ENCODE results near the gene GAK.

Gene GAK

GRCh38 chr4:964346-965025 lies 32.4 kb upstream of the GAK start:
- no peak for DNase-seq (ENCODE audit: low read depth in 2 of 2)

DNA sequence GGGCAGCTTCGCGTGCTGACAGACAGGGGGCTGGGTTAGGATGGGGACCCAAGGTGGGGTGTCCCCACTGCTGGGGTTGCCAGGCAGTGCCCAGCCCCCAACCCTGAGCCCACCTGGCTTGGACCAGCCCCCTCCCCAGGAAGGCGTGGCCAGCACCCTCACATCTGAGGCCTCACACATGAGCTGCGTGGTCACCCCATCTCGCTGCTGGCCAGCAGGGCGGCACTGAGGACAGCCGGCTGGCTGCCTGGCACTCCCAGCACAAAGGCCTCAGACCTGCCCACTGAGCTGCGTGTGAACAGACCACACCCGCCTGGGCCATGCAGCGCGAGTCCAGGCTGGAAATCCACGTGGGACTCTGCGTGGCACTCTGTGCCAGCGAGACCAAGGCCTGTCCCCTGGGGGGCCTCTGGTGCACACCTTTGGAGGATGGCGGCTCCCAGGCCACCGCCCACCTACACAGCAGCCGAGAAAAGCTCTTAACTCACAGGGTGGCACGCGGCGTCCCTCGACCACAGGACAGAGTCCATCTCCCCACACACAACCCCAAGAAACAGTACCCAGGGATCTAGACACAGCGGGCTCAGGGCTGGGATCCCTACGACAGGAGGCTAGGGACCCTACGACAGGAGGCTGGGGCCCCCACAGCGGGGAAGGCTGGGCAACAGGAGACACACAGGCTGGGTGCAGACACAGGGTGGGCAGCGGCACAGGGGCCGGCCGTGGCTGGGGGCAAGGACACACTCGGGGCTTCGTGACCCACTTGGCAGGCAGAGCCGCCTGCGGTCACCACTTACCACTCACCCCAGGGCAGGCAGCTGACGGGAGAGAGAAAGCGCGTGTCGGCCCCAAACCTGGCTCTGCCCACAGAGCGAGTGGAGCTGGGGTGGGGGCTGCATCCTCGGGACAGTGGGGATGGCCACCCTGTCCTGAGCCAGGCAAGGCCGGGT lies 31.4 kb upstream of the GAK start:
- DNase-seq (ENCODE audit: low read depth in 2 of 2), result no peak

- no peak for DNase-seq (ENCODE audit: low read depth in 2 of 2)
These were observed 30.4 kb upstream of the GAK start for GRCh38 chr4:962231-963208.

GRCh38 chr4:961351-962230 lies 29.5 kb upstream of the GAK start:
- no peak for DNase-seq (ENCODE audit: low read depth in 2 of 2)

DNA sequence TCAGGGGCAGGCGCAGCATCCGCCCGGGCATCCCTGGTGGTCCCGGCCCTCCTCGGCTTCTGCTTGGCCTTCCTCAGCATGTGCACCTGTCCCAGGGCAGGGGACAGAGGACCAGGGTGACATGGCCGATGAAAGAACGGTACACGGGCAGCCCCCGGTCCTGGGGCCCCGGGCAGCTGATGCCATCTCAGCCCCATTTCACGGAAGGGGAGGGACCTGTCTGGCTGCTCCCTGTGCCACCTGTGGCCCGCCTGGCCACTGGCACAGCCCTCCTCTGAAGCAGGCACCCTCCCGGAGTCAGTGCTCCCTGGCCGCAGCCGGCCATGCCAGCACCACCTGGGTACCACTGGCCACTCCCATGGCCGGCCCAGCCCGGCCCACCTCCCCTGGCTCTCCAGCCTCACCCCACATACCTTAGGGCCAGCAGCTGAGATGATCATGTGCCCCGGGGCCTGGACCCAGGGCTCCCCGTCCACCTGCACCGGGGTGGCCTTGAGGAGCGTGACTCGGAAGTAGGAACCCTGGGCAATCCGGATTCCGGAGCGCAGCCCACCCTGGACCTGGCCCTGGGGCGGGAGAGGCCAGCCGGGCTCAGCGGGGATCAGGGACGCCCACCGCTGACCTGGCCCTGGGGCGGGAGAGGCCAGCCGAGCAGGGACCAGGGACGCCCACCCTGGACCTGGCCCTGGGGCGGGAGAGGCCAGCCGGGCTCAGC lies 28.7 kb upstream of the GAK start:
- DNase-seq (ENCODE audit: low read depth in 2 of 2), result no peak

DNA sequence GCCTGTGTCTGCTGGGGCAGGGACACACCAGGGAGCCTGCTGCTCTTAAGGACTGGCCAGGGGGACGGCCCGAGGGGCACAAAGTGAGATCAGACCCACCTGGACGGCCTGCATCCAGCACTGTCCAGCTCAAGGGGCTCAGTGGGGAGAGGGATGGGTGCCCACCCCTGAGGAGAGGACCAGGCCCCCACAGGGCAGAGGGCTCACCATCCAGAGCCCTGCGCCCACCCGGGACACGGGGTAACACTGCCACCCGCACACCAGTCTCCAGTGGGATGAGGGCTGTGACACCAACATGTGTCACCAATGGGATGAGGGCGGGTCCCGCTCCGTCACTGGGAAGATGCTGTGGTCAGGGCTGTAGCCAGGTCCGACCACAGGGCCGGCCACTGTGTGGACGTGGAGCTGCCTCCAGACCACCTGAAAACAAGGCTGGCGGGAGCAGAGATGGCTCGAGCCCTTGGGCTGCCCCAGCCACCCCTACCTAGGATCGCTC lies 28.1 kb upstream of the GAK start:
- DNase-seq (ENCODE audit: low read depth in 2 of 2), result no peak

DNA sequence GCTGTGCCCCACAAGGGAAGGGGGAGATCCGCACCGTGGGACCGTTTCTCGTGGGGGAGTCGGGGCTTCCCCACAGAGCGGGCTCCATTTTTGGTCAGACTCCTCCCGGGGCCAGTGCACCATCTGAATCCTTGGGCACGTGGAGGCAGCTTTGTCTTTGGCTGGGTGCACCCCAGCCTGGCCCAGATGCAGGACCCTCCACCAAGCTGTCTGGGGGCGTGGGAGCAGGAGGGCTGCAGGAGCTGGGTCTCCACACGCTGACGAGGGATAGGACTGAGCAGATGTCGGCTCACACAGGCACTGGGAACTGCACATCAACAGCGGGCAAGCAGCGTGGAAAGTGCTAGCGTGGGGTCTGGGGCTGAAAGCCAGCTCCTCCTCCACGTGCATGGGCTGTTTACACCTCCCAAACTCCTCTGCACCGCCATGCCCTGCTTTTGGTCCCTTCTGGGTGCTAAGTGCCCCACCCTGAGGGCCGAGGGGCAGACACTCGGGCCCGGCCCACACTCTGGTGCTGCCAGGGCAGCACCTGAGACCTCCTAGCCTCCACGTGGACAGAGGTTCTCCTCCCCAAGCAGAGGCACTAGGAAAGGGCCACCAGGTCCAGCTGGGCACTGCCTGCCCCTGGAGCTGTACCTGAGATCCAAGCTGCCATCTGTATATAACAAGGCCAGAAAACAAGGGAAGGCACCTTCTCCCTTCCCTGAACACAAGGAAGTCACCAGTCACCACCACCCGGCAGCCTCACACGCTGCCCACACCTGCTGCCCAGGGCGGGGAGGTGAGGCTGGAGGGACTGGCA lies 27.4 kb upstream of the GAK start:
- DNase-seq (ENCODE audit: low read depth in 2 of 2), result no peak

- no peak for DNase-seq (ENCODE audit: low read depth in 2 of 2)
These were observed 26.7 kb upstream of the GAK start for GRCh38 chr4:958696-959337.

GRCh38 chr4:958314-958665 lies 26.2 kb upstream of the GAK start:
- DNase-seq (ENCODE audit: low read depth in 2 of 2), result no peak

DNA sequence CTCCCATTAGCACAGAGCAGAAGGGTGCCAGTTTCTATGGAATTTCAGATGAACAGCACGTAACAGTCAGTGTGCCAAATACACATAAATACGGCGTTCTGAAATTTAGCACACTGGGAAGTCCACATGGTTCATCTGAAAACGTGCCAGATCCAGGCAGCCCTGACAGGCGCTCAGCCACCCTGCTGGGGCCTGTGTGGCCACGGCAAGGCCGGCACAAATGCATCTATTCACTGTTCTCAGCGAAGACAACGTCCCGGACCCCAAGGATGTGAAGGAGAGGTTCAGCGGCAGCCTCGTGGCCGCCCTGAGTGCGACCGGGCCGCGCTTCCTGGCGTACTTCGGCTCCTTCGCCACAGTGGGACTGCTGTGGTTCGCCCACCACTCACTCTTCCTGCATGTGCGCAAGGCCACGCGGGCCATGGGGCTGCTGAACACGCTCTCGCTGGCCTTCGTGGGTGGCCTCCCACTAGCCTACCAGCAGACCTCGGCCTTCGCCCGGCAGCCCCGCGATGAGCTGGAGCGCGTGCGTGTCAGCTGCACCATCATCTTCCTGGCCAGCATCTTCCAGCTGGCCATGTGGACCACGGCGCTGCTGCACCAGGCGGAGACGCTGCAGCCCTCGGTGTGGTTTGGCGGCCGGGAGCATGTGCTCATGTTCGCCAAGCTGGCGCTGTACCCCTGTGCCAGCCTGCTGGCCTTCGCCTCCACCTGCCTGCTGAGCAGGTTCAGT lies 25.6 kb upstream of the GAK start:
- no peak for DNase-seq (ENCODE audit: low read depth in 2 of 2)

DNA sequence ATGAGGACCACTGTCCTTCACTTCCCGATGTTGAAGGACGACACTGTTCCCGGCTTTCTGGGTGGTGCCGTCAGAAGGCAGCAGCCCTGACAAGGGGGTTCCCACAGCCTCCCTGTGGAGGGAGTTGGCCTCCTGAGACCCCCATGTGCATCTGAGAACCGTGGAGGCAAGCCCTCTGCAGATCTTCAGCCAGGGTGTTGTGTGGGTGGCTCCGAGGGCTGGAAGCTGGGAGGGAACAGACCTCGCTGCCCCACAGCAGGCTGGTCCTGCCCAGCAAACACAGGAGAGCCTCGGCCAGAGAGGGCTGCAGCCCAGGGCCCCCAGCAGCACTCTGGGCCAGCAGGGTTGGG lies 25.1 kb upstream of the GAK start:
- no peak for DNase-seq (ENCODE audit: low read depth in 2 of 2)

DNA sequence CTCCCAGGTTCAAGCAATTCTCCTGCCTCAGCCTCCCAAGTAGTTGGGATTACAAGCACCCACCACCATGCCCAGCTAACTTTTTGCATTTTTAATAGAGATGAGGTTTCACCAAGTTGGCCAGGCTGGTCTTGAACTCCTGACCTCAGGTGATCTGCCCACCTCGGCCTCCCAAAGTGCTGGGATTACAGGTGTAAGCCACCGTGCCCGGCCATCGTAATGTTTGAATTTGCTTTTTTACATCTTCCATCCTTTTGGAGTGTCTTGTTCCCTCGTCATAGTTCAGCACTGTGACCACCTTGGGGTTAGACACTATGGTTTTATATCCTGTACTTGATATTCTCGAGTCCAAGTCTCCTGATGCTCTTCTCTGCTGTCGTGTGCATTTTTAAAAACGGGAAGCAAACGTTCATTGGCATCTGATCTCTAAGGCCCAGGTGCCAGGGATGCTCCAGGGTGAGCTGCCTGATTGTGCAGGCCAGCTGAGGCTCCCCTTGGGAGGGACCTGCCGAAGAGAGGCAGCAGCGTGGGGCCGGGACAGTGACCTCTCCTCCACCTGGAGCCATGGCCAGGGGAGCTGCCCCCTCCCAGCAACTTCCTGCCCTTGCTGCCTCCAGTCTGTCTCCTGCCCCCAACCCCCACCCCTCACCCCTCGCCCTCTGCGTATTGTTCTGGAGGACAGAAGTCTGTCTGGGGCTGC lies 24.6 kb upstream of the GAK start:
- DNase-seq (ENCODE audit: low read depth in 2 of 2), result no peak

DNA sequence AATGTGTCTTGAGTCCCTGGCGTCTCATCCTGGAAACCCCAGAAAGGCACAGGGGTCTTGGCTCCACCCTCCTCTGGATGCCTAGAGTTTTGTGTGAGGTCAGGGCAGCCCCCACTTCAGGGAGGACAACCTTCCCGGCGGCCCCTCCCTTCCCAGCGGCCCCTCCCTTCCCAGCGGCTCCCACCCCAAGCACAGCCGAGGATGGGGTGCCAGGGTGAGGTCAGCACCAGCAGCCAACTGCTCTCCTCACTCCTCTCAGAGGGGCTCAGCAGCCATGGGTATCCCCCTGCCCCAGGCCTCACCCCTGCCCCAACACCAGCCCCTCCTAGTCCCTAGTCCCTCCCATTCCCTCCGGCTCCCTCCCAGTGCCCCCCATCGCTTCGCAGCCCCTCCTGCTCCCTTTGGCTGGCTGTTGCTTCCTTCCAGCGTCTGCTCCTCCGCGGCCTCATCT lies 23.8 kb upstream of the GAK start:
- no peak for DNase-seq (ENCODE audit: low read depth in 2 of 2)

DNA sequence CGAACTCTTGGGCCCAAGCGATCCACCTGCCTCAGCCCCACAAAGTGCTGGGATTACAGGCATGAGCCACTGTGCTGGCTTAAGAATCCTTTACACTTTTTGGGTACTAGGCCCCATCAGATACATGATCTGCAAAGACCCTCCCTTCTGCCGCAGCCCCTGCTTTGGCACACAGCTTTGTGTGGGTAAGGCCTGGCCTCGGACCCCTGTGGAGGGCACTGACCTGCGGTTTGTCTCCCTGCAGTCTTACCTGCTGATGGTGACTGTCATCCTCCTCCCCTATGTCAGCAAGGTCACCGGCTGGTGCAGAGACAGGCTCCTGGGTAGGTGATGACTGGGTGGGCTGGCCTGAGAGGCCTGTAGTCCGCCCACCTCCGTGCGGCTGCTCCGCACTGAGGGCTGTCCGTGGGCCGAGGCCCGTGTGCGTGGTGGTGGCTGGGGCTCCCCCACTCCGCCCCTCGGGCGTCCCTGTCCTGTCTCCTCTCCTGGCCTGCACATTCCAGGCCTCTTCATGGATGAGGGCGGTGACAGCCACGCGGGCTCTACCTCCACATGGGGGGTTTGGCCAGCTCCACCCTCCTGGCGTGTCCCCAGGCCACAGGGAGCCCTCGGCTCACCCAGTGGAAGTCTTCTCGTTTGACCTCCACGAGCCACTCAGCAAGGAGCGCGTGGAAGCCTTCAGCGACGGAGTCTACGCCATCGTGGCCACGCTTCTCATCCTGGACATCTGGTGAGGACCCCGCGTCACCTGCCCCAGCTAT lies 23.2 kb upstream of the GAK start:
- no peak for DNase-seq (ENCODE audit: low read depth in 2 of 2)

DNA sequence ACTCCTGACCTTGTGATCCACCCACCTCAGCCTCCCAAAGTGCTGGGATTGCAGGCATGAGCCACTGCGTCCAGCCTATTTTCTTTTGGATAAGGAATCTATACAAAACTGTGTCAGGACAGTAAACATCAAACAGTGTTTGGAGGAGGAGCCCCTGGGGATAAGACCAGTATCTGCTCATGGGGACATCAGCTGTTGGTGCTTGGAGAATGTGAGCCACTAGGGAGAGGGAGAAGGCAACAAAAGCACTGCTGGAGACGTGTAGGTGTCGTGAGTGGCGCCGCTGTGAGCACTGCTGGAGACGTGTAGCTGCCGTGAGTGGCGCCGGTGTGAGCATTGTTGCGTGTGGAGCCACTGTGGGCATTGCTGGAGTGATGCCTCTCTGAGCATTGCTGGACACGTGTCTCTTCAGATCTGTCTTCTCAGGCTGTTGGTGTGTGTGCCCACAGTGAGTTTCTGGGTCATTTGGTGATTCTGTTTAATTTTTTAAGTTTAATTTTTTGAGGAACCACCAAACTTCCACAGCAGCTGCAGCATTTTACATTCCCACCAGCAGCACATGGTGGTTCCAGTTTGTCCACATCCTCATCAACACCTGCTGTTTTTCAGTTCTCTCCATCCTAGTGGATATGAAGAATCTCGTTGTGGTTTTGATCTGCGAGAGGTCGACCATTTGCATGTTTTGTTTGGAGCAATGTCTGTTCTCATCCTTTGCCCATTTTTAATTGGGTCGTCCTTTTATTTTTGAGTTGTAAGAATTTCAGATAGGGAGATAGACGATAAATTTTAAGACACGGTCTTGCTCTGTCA lies 22.3 kb upstream of the GAK start:
- no peak for DNase-seq (ENCODE audit: low read depth in 2 of 2)

DNA sequence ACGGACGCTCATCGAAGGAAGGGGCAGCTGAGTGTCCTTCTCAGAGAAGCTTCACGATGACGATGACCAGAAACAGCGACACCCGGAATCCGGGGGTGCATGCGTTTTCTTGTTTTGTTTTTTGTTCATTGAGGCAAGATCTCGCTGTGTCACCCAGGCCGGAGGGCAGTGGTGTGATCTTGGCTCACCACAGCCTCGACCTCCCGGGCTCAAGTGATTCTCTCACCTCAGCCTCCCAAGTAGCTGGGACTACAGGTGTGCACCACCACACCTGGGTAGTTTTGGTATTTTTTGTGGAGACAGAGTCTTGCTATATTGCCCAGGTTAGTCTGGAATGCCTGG lies 21.4 kb upstream of the GAK start:
- no peak for DNase-seq (ENCODE audit: low read depth in 2 of 2)
